GM12865 (cell line): ENCODE results near the gene PTPRF.
"Not testable (repeated sequence)": the region's sequence is repeated elsewhere in the genome, so short reads cannot be mapped to it uniquely, and the experiment has no call there.

Source experiments
- DNase-seq: peaks from one replicate; pipeline ENCODE4 v3.0.0; 2010; ENCODE audit warnings: low read depth
- H3K4me3 ChIP-seq: 2 replicates; pipeline ENCODE4 v1.5.1; 2011; ENCODE audit warnings: mild to moderate bottlenecking, low read depth, low read length, control low read depth
- CTCF ChIP-seq: IDR thresholded peaks from 2 replicates; pipeline ENCODE4 v1.5.1; 2011; ENCODE audit warnings: low read length, control low read depth, low read depth, inconsistent platforms; ENCODE audit not compliant: insufficient read depth; ENCODE audit errors: missing control alignments

PTPRF gene

GRCh38 chr1:43493661-43494450 is 36.8 kb upstream of the PTPRF start:
- TF ChIP-seq CTCF: no peak
- H3K4me3 ChIP-seq: no peak overlapping the region
- no peak for DNase-seq

GRCh38 chr1:43495204-43495603 is 35.5 kb upstream of the PTPRF start:
- H3K4me3 ChIP-seq: no peak overlapping the region
- no peak for TF ChIP-seq CTCF

GRCh38 chr1:43499898-43500297 is 30.8 kb upstream of the PTPRF start:
- DNase-seq: no peak
- TF ChIP-seq CTCF: no peak

More at GRCh38 chr1:43495204-43495603, 35.5 kb upstream of the PTPRF start:
- no peak for DNase-seq

GRCh38 chr1:43501806-43502205 is 28.9 kb upstream of the PTPRF start:
- not testable (repeated sequence) for DNase-seq

More at GRCh38 chr1:43499898-43500297, 30.8 kb upstream of the PTPRF start:
- no peak overlapping the region for H3K4me3 ChIP-seq

GRCh38 chr1:43503534-43503933 is 27.1 kb upstream of the PTPRF start:
- TF ChIP-seq CTCF: no peak
- no peak for DNase-seq
- H3K4me3 ChIP-seq: no peak overlapping the region

More at GRCh38 chr1:43501806-43502205, 28.9 kb upstream of the PTPRF start:
- H3K4me3 ChIP-seq: not testable (repeated sequence)

- no peak overlapping the region for H3K4me3 ChIP-seq
- no peak for TF ChIP-seq CTCF
- no peak for DNase-seq
These were observed 25.5 kb upstream of the PTPRF start for GRCh38 chr1:43505077-43505780.

GRCh38 chr1:43506233-43506632 is 24.4 kb upstream of the PTPRF start:
- TF ChIP-seq CTCF: no peak
- DNase-seq: no peak
- no peak overlapping the region for H3K4me3 ChIP-seq
